Karpas-422 (cell line): ENCODE results near the gene ZNF334. TPM values are rescaled to one million over a fixed set of nuclear protein-coding genes. Genes with fewer than 3 reads are reported as not detected.

Experiments used
- DNase-seq: peaks from one replicate; pipeline ENCODE4 v3.0.0-alpha.2; 2015
- H2AFZ ChIP-seq: fragments of 200-600 bp; sonication (generic); 2 replicates; pipeline ENCODE4 v1.6.1; 2014; ENCODE audit warnings: antibody characterized with exemption, low read length, mixed read lengths
- H3K27ac ChIP-seq: fragments of 200-600 bp; sonication (generic); 2 replicates; pipeline ENCODE4 v1.5.1; 2014; ENCODE audit warnings: mild to moderate bottlenecking, low read length, moderate library complexity
- H3K27me3 ChIP-seq: fragments of 200-600 bp; sonication (generic); 2 replicates; pipeline ENCODE4 v1.6.1; 2014; ENCODE audit warnings: low read length, mixed read lengths
- H3K36me3 ChIP-seq: fragments of 200-600 bp; sonication (generic); 2 replicates; pipeline ENCODE4 v1.6.1; 2014; ENCODE audit warnings: low read length, mixed read lengths; ENCODE audit not compliant: insufficient read depth
- H3K4me1 ChIP-seq: fragments of 200-600 bp; sonication (generic); 2 replicates; pipeline ENCODE4 v1.6.1; 2014; ENCODE audit warnings: mild to moderate bottlenecking, low read length, mixed read lengths
- H3K4me2 ChIP-seq: fragments of 200-600 bp; sonication (generic); 2 replicates; pipeline ENCODE4 v1.6.1; 2014; ENCODE audit warnings: low read length, low read depth, mild to moderate bottlenecking; ENCODE audit not compliant: poor library complexity, severe bottlenecking
- H3K4me3 ChIP-seq: fragments of 200-600 bp; sonication (generic); 2 replicates; pipeline ENCODE4 v1.5.1; 2014; ENCODE audit warnings: mild to moderate bottlenecking, antibody characterized with exemption, low read length, mixed read lengths
- H3K79me2 ChIP-seq: fragments of 200-600 bp; sonication (generic); 2 replicates; pipeline ENCODE4 v1.6.1; 2014; ENCODE audit warnings: mild to moderate bottlenecking, low read length, mixed read lengths
- H3K9ac ChIP-seq: fragments of 200-600 bp; sonication (generic); 2 replicates; pipeline ENCODE4 v1.6.0; 2014; ENCODE audit warnings: low read length
- H3K9me2 ChIP-seq: fragments of 200-600 bp; sonication (generic), shearing (Covaris generic); replicated peaks from 2 replicates; pipeline ENCODE4 v1.6.0; 2014; ENCODE audit warnings: mild to moderate bottlenecking, low read length, moderate library complexity; ENCODE audit not compliant: insufficient read depth
- H3K9me3 ChIP-seq: fragments of 300-700, 200-600 bp; sonication (generic); 2 replicates; pipeline ENCODE4 v1.6.1; 2014; ENCODE audit warnings: low read length, mixed read lengths
- H4K20me1 ChIP-seq: fragments of 200-600 bp; sonication (generic); 2 replicates; pipeline ENCODE4 v1.6.1; 2014; ENCODE audit warnings: mild to moderate bottlenecking, antibody characterized with exemption, low read length, low read depth; ENCODE audit not compliant: insufficient read depth
- total RNA-seq: library from RNA; depleted of rRNA; stranded (reverse); fragments of >200 nt; shearing (Covaris generic); gene quantifications from 2 replicates; pipeline ENCODE4 v1.2.3, GENCODE V29; 2014; ENCODE audit warnings: low replicate concordance

The ZNF334 gene
- total RNA-seq, 1 experiment from 2014 or later = not detected

GRCh38 chr20:46541229-46541935, 28.0 kb upstream of the ZNF334 start:
- H2AFZ ChIP-seq = no peak overlapping the region
- no peaks in the 10 kb centered on the region for H3K9me3 ChIP-seq
- no peaks in the 10 kb centered on the region for H4K20me1 ChIP-seq
- H3K4me1 ChIP-seq = no peaks in the 10 kb centered on the region
- no peaks in the 10 kb centered on the region for H3K79me2 ChIP-seq
- H3K9ac ChIP-seq = no peak overlapping the region
- H3K4me2 ChIP-seq = no peak overlapping the region
- no peaks in the 10 kb centered on the region for H3K36me3 ChIP-seq
- H3K27ac ChIP-seq = no peak overlapping the region
- H3K4me3 ChIP-seq = no peak overlapping the region
- no peaks in the 10 kb centered on the region for H3K9me2 ChIP-seq
- H3K27me3 ChIP-seq = no peaks in the 10 kb centered on the region
- no peak for DNase-seq

- H3K9ac ChIP-seq = no peak overlapping the region
- no peaks in the 10 kb centered on the region for H3K27me3 ChIP-seq
- no peak overlapping the region for H2AFZ ChIP-seq
- no peak overlapping the region for H3K4me2 ChIP-seq
- no peaks in the 10 kb centered on the region for H4K20me1 ChIP-seq
- no peak for DNase-seq
- H3K4me1 ChIP-seq = no peaks in the 10 kb centered on the region
- H3K79me2 ChIP-seq = no peaks in the 10 kb centered on the region
- H3K9me3 ChIP-seq = no peaks in the 10 kb centered on the region
- no peak overlapping the region for H3K4me3 ChIP-seq
- H3K27ac ChIP-seq = no peak overlapping the region
- no peaks in the 10 kb centered on the region for H3K9me2 ChIP-seq
- H3K36me3 ChIP-seq = no peaks in the 10 kb centered on the region
Measured at GRCh38 chr20:46539113-46539512, 25.8 kb upstream of the ZNF334 start.

DNA sequence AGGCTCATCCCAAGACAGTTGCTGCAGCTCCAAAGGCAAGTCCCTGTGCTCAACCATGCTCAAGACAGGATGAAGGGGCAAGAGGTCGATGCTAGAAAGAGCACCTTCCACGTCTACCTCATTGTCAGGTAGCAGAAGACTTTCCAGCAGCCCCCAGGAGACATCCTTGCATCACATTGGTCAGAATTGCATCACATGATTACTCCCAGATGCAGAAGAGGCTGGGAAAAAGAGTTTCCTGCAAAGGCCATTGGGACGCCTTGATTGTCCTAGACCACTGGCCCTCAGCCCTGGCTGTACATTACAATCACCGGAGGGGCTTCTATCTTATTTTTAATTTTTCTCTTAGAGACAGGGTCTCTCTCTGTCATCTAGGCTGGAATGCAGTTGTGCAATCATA, 17.3 kb upstream of the ZNF334 start:
- no peaks in the 10 kb centered on the region for H4K20me1 ChIP-seq
- H3K27ac ChIP-seq = no peak overlapping the region
- no peak overlapping the region for H2AFZ ChIP-seq
- no peaks in the 10 kb centered on the region for H3K36me3 ChIP-seq
- no peaks in the 10 kb centered on the region for H3K9me2 ChIP-seq
- no peak overlapping the region for H3K9ac ChIP-seq
- H3K4me1 ChIP-seq = no peaks in the 10 kb centered on the region
- H3K4me3 ChIP-seq = no peak overlapping the region
- H3K4me2 ChIP-seq = no peak overlapping the region
- no peaks in the 10 kb centered on the region for H3K27me3 ChIP-seq
- no peaks in the 10 kb centered on the region for H3K79me2 ChIP-seq
- no peaks in the 10 kb centered on the region for H3K9me3 ChIP-seq
- peak; percentile 9 for DNase-seq

DNA sequence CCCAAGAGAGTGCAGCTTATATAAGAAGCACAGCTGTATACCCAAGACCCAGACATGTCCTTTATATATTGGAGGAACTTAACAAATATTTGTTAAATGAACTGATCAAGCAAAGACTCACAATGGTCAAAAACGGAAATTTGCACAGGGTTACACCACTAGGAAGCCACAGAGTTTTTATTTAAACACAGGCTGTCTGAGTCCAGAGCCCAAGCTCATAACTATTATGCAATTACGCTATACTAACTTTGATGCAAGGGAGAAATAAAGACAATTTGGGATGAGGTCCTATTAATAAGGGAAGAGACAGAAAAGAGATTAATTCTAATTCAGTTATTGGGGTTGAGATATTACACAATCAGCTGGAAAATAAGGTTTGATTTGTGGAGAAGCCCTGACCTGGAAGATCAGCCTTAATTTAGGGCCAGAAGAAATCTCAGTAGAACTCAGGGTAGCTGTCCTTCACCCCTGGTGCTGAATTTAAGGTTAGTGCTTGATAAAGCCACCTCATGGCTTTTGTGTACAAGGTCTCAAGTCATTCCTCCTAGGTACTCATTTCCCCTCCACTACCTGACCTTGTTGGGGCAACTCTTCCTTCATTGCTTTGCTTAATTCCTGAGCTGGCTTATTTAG, 10.5 kb upstream of the ZNF334 start:
- peak; percentile 62 for DNase-seq

DNA sequence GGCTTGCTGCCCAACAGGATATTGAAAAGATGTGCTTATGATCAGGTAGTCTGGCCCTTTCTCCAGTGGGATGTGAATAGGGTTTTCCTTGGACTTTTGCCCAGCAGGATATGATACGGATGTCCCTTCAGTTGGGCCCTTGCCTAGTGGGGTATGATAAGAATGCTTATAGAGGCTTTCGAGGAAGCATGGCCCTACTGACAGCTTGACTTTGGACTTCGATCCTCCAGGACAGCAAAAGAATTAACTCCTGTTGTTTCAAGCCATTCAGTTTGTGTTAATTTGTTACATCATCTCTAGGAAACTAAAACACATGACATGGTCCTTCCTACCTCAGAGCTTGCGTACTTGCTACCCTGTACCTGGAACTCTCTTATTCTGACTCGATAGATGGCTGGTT, 9.7 kb upstream of the ZNF334 start:
- Histone ChIP-seq H3K79me2 (no peaks in the 10 kb centered on the region), H3K27me3 (no peaks in the 10 kb centered on the region), H3K9me3 (no peaks in the 10 kb centered on the region)

More for the DNA sequence above, 10.5 kb upstream of the ZNF334 start:
- Histone ChIP-seq H3K9me3 (no peaks in the 10 kb centered on the region), H3K9me2 (no peaks in the 10 kb centered on the region), H3K79me2 (no peaks in the 10 kb centered on the region), H3K4me1 (peaks cover 12% of the 10 kb centered on the region), H4K20me1 (no peaks in the 10 kb centered on the region), H3K9ac (no peak overlapping the region), H3K27ac (no peak overlapping the region), H3K36me3 (no peaks in the 10 kb centered on the region), H2AFZ (no peak overlapping the region), H3K27me3 (no peaks in the 10 kb centered on the region), H3K4me3 (no peak overlapping the region), H3K4me2 (no peak overlapping the region)

GRCh38 chr20:46520976-46521579, 7.7 kb upstream of the ZNF334 start:
- H4K20me1 ChIP-seq = no peaks in the 10 kb centered on the region

More for the DNA sequence above, 9.7 kb upstream of the ZNF334 start:
- H3K9me2 ChIP-seq = no peaks in the 10 kb centered on the region
- DNase-seq = no peak
- H3K27ac ChIP-seq = no peak overlapping the region
- no peak overlapping the region for H2AFZ ChIP-seq
- no peak overlapping the region for H3K4me2 ChIP-seq
- H3K36me3 ChIP-seq = no peaks in the 10 kb centered on the region
- no peak overlapping the region for H3K4me3 ChIP-seq
- H4K20me1 ChIP-seq = no peaks in the 10 kb centered on the region
- no peak overlapping the region for H3K9ac ChIP-seq
- H3K4me1 ChIP-seq = peaks cover 12% of the 10 kb centered on the region

DNA sequence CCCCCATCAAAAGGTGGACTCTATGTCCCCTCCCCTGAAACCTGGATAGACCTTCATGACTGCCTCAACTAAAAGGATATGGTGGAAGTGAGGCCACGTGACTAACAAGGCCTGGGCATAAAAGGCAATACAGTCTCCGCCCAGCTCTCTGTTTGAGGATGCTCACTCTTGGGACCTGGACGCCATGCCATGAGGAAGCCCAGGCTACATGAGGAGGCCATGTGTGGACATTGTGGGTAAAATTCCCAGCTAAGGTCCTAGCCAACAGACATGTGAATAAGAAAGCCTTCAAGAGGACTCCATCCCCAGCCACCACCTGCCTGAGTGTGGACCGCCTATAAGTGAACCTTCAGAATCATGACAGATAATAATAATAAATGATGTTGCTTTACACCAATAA, 7.2 kb upstream of the ZNF334 start:
- Histone ChIP-seq H3K4me3 (no peak overlapping the region), H3K9ac (no peak overlapping the region), H3K9me3 (no peaks in the 10 kb centered on the region), H3K36me3 (no peaks in the 10 kb centered on the region), H3K4me2 (no peak overlapping the region), H3K9me2 (no peaks in the 10 kb centered on the region), H2AFZ (no peak overlapping the region), H3K27me3 (no peaks in the 10 kb centered on the region), H3K79me2 (no peaks in the 10 kb centered on the region), H3K27ac (no peak overlapping the region), H3K4me1 (peaks cover 12% of the 10 kb centered on the region), H4K20me1 (no peaks in the 10 kb centered on the region)
- DNase-seq = peak; percentile 23

More at GRCh38 chr20:46520976-46521579, 7.7 kb upstream of the ZNF334 start:
- no peak overlapping the region for H3K4me2 ChIP-seq
- peaks cover 12% of the 10 kb centered on the region for H3K4me1 ChIP-seq
- H2AFZ ChIP-seq = no peak overlapping the region
- H3K4me3 ChIP-seq = no peak overlapping the region
- no peaks in the 10 kb centered on the region for H3K27me3 ChIP-seq
- H3K9me3 ChIP-seq = no peaks in the 10 kb centered on the region
- no peak overlapping the region for H3K27ac ChIP-seq
- H3K9me2 ChIP-seq = no peaks in the 10 kb centered on the region
- no peaks in the 10 kb centered on the region for H3K36me3 ChIP-seq
- DNase-seq = peak; percentile 83
- H3K79me2 ChIP-seq = no peaks in the 10 kb centered on the region
- no peak overlapping the region for H3K9ac ChIP-seq

DNA sequence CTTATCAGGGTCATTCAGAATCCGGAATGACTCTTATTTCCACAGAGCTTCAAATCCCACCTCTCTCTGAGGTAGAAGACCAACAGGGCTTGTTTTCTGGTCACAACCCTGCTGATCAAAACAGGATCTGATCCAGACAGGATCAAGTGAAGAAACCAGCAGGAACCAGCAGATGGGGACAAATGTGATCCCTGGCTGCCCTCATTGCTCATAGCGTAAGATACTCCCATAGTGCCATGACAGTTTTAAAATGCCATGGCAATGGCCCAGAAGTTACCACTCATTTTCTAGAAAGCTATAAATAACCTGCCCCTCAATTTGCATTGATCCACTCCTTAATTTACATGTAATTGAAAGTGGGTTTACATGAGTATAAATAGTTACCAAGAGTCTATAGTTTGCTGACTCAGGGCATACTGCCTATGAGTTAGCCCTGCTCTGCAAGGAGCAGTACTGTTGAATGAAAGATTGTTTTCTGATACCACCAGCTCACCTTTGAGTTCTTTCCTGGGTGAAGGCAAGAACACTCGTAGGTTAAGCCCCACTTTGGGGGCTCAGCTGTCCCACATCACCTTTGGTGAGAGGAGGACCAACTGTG, 6.2 kb upstream of the ZNF334 start:
- Histone ChIP-seq H3K4me2 (peak overlapping the region; percentile 7), H3K4me1 (peaks cover 12% of the 10 kb centered on the region), H3K27me3 (no peaks in the 10 kb centered on the region), H3K36me3 (no peaks in the 10 kb centered on the region), H3K9me2 (no peaks in the 10 kb centered on the region), H4K20me1 (no peaks in the 10 kb centered on the region), H2AFZ (no peak overlapping the region), H3K79me2 (no peaks in the 10 kb centered on the region), H3K9me3 (no peaks in the 10 kb centered on the region), H3K9ac (no peak overlapping the region), H3K27ac (no peak overlapping the region), H3K4me3 (no peak overlapping the region)
- DNase-seq = no peak
